IPS-NIHi7 (cell line): ENCODE data around the gene LRRC58.
"Not testable (repeated sequence)": the region's sequence is repeated elsewhere in the genome, so short reads cannot be mapped to it uniquely, and the experiment has no call there.

Experiments
- DNase-seq: peaks from one replicate; pipeline ENCODE4 v3.0.0; 2012; ENCODE audit warnings: mixed read lengths; ENCODE audit errors: extremely low spot score

LRRC58 gene

DNA sequence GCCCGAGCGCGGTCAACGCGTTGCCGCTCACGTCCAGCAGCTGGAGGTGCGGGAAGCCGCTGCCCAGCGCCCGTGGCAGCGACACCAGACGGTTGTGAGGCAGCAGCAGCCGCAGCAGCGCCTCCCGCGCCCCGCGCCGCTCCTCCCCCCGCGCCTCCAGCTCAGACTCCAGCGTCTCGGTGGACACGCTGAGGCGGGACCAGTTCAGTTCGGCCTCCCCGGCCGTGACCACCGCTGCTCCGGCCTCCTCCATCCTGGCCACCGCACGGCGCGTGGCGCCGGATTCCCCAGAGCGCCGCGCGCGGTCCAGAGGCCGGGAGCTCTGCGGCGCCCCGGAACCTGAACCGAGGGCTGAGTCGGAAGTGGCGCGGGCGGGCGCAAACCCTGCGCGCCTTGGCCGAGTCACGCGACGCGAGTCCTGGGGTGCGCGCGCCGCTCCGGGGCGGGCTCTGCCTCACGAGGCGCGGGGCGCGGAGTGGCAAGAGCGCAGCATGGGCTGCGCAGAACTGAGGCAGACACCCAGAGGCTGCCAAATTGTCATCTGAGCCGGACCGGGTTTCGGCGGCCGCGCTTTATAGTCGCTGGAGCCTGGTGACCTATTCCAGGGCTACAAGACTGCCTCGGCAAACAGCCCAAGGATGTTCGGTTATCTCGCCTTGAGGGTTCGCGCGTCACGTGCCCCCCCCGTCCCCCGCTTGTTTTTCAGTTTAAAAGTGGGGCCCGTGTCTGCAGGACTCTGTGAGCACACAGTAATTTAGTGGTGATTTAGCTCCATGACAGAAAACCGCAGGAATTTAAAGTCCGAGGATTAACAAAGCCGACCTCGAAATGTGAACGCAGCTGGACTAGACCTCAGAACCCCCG lies at the start of gene LRRC58:
Gene LRRC58 (minus strand): TSS at position 364 of the 864 bp plus-strand sequence. CDS start 111 bp downstream, at position 253.
- peak; percentile 71 for DNase-seq

- DNase-seq = no peak
Observed at GRCh38 chr3:120396469-120396868, 47.3 kb upstream of the LRRC58 start.

GRCh38 chr3:120394347-120394746 lies 45.2 kb upstream of the LRRC58 start:
- DNase-seq = no peak

DNA sequence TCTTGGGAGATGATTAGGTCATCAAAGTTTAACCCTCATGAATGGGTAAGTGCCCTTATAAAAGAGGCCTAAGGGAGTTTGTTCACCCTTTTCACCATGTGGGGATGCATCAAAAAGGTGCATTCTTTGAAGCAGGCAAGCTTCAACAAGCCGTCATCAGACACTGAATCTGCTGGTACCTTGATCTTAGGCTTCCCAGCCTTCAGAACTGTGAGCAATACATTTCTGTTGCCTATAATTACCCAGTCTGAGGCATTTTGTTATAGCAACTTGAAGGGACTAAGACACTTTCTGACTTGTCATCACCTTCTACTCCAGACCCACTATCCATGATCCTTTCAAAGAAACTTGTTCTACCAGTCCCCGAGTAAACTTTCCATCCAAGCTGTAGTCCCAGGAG lies 44.6 kb upstream of the LRRC58 start:
- DNase-seq = no peak

DNA sequence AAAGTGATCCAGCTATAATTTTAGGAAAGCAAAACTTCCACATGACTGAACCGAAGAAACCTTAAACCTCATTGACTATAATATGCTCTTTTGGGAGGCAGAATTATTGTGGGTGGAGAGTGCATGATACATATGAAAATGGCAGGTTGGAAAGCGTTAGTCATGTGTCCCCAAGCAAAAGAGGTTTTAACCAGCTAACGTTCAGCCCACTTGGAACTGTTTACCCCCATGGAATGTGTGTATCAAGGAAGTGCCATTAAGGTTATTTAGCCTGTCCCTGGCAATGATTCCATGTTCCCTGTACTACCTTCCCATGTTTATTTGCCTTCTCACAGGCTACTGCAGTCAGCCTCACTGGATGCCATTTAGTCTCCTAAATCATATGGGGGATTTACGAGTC lies 44.1 kb upstream of the LRRC58 start:
- DNase-seq = no peak

DNA sequence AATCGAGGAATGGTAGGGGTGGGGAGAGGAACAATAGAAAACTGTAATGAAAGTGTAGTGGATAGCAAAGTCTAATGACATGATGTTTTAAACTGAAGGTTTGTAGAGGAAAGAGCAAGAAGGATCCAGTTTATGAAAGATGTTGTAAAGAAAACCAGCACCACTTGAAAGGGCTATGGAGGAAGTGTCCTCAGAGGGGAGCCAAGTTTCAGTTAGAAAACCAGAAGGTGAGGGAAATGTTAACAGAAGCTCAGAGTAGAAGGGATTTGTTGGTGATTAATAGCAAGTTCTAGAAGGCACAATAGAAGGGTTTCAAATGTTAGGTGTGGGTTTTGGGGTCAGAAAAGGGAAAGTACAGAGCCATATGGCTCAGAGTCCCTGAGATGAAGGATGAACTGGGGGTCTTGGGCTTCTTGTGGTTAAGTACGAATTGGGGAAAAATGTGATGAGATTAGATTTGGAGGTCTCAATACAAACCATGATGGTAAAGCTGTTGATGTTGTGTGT lies 33.8 kb upstream of the LRRC58 start:
- DNase-seq = no peak

- no peak for DNase-seq
Observed at GRCh38 chr3:120381503-120381902, 32.3 kb upstream of the LRRC58 start.

DNA sequence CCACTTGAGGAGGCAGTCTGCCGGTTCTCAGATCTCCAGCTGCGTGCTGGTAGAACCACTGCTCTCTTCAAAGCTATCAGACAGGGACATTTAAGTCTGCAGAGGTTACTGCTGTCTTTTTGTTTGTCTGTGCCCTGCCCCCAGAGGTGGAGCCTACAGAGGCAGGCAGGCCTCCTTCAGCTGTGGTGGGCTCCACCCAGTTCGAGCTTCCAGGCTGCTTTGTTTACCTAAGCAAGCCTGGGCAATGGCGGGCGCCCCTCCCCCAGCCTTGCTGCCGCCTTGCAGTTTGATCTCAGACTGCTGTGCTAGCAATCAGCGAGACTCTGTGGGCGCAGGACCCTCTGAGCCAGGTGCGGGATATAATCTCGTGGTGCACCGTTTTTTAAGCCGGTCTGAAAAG lies 28.8 kb upstream of the LRRC58 start:
- not testable (repeated sequence) for DNase-seq

- no peak for DNase-seq
Observed at GRCh38 chr3:120370463-120370862, 21.3 kb upstream of the LRRC58 start.

GRCh38 chr3:120369037-120369467 lies 19.9 kb upstream of the LRRC58 start:
- DNase-seq = no peak

- no peak for DNase-seq
Observed at GRCh38 chr3:120368172-120368571, 19.0 kb upstream of the LRRC58 start.

GRCh38 chr3:120364821-120365220 lies 15.7 kb upstream of the LRRC58 start:
- DNase-seq = no peak

- no peak for DNase-seq
Observed at GRCh38 chr3:120364101-120364500, 14.9 kb upstream of the LRRC58 start.

GRCh38 chr3:120357807-120358206 lies 8.7 kb upstream of the LRRC58 start:
- no peak for DNase-seq

- no peak for DNase-seq
Observed at GRCh38 chr3:120355486-120355885, 6.3 kb upstream of the LRRC58 start.

DNA sequence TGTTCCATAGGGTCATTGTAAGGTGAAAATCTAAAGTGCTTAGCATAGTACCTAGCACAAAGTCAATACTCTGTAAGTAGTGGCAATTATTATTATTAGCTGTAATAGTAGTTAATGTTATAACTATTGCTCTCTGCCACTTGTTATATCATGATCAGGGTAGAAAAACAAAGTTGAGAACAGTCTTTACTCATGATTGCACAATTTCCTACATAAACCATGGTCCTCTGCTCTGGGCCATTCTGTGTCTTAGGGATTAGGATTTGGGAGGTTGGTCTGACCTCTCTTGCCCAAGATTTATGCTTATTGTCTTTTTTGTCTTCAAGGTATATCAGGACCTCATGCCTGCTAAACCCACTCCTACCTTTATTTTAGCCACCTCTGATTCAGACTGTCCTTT lies 4.3 kb upstream of the LRRC58 start:
- no peak for DNase-seq

- no peak for DNase-seq
Observed at GRCh38 chr3:120352017-120352416, 2.9 kb upstream of the LRRC58 start.

GRCh38 chr3:120350401-120350941 lies 1.3 kb upstream of the LRRC58 start:
- DNase-seq = no peak

- DNase-seq = no peak
Observed at GRCh38 chr3:120349855-120350125, 636 bp upstream of the LRRC58 start.

DNA sequence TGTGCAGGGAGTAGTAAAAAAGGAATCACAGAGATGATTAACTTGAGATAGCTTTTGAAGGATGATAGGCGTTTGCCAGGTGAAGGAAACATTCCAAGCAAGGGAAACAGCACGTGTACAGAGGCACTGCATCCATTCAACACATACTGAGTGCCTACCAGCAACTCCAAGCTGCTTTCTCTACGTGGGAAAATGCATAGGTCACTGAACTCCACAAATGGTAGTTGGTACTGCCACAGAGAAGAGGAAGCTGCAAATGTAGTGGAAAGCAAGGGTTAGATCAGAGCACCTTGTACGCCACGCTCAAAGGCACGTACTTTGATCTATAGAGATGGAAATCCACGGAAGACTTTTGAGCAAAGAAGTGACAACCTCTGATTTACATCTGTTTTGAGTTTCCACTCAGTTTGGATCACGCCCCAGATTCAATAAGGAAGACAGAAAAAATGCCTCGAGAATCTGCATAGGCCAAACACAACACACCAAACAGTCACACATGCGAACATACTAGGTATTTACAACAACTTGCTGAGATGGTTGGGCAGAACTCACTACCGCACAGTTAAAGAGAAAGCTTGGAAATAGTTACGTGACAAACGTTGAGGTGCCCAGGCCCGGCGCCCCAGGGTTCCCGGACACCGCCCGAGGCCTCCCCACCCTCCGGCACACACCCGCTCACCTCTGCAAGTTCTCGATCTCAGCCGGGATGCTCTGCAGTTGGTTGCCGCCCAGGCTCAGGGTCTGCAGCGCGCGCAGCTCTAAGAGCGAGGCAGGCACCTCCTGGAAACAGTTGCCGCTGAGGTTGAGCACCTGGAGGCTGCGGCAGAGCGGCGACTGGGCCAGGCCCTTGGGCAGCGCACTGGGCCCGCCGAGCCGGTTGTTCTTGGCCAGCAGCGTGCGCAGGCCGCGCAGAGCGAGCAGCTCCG lies 826 bp downstream of the LRRC58 start:
- DNase-seq = peak; percentile 75

GRCh38 chr3:120344349-120344748 lies 4.8 kb downstream of the LRRC58 start:
- no peak for DNase-seq

- peak; percentile 29 for DNase-seq
Observed at GRCh38 chr3:120341658-120342346, 7.4 kb downstream of the LRRC58 start.
